Superior temporal gyrus (tissue), 1 donor: ENCODE data around the gene CRYBG1.

Source experiments
- DNase-seq: peaks from one replicate; pipeline ENCODE4 v3.0.0-alpha.2; 2016; ENCODE audit errors: extremely low spot score

The CRYBG1 gene

GRCh38 chr6:106522562-106523250 lies 162.2 kb downstream of the CRYBG1 start:
- DNase-seq, result no peak

DNA sequence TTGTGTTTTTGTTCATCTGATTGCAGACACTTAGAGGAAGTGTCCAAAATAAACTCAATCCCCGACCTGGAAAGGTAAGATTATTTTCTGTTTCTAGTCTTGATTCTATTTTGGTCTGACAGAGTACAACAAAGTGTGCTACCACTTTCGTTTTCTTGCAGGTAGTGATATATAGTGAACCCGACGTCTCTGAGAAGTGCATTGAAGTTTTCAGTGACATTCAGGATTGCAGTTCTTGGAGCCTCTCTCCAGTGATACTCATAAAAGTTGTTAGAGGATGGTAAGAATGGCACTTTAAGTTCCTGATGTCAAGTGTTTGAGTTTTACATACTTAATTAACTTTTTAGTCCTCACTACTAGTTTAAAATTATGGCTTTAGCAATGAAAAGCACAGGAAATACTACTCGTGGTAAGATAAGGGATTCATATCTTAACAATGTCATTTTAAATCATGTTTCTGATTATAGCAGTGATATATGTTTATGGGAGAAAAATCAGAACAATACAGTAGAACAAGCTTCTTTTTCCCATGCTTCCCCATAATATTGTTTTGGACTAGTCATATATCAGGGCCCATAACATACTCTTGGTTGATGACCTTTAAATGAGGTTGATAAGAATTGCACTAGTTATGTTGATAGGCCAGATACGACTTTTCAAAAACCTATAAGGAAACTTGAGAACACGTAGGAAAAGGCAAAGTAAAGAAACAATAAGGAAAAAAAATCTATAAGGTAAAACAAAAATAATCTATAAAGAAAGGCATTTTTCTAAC lies 164.8 kb downstream of the CRYBG1 start:
- DNase-seq, result no peak

DNA sequence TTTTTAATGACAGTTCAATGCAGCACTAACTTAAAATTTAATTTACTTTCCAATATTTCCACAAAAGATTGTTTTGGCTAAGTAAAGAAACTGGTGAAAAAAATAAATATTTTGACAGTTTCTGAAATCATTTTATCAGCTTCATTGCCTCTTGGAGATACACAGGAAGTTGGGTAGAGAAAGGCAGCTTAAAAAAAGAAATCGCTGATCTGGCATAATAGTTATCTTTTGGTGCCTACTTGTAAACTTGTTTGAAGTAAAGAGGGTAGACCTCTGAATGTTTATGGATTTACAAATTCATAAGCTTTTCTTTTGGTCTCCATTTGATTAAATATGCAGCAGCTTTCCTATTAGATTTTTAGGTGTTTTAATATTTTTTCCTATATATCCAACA lies 165.4 kb downstream of the CRYBG1 start:
- DNase-seq, result no peak

- DNase-seq, result no peak
Measured at GRCh38 chr6:106527117-106527516, 166.6 kb downstream of the CRYBG1 start.

DNA sequence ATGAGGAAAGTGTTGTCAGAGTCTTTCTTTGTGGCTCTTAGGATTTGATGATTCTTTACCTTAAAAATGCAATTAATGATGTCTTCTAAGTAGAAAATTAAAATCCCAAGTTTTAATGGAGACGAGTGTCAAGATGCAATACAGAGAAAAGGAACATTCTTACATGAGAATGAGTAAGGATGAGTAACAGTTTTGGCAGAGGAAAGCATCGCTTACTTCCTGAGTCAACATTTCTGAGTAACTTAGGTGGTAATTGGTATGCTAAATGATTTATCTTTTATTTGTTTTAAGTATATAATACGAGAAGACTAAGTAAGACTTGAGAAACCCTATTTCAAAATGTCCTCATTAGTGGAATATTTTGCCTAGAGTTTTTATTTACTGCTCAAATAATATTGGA lies 167.5 kb downstream of the CRYBG1 start:
- DNase-seq, result no peak

GRCh38 chr6:106528521-106528920 lies 168.0 kb downstream of the CRYBG1 start:
- no peak for DNase-seq

DNA sequence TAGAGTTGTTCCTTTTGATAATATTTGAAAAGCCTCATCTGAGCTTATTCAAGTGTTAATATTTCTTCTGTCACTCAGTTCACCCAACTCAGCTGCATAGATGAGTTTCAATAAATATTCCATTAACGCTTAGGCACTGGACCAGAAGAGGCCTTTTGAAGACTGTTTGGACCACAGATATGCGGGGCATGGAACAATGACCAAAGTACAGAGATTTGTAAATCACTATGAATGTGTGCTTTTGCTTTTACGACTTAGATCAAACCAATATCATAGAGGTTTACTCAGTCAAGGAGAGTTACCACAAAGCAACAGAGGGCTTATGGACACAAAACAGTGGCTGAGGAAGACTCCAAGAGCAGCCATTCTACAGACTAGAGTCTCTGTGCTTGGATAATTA lies 168.9 kb downstream of the CRYBG1 start:
- no peak for DNase-seq

DNA sequence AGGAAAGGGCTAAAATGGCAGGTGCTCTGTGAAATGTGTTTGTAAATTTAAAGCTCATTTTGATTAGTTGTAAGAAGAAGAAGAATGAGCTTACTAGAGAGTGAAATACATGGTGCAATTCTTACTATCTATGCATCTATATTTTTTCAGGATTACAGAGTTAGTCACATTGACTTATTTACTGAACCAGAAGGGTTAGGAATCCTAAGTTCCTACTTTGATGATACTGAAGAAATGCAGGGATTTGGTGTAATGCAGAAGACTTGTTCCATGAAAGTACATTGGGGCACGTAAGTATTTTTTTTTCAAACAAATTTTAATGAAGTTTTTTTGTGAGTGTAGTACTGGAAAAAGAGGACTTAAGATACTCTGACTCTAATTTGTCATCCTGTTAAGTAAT lies 169.5 kb downstream of the CRYBG1 start:
- no peak for DNase-seq

DNA sequence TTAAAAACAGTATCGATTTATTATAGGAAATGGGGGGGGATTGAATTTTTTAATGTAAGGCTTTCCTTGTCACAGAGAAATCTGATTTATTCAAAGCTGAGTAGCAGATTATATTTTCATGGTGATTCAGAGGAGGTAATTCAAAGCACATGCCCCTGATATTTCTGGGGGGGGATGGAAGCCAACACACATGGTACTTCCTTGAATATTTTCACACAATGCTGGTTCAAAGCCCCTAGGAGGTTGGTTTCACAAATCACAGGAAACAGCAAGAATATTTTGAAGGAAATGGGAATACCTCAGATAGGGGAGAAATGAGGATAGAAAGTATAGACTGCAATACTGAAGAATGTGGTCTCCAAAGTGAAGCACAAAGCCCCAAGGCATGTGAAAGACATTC lies 170.0 kb downstream of the CRYBG1 start:
- no peak for DNase-seq

GRCh38 chr6:106533054-106533453 lies 172.5 kb downstream of the CRYBG1 start:
- DNase-seq, result no peak

DNA sequence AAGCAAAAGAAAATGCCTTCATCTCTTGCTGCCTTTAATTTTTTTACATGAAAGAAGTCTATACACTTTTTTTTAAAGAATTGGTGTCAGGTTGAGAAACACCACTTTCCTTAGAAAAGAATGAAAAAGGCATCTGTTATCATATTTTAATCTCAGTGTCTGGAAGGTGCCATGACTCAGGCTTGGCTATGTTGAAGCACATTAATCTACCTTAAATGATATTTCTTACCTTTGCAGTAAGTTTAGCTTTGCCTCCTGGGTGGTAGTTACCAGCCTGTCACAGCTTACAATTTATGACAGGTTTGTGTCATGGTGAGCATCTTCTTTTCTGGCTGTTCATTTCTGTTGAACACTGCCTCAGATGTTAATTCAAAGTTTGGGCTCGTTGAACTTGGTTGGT lies 173.5 kb downstream of the CRYBG1 start:
- no peak for DNase-seq

- DNase-seq, result no peak
Measured at GRCh38 chr6:106534564-106534982, 174.1 kb downstream of the CRYBG1 start.

GRCh38 chr6:106535012-106535411 lies 174.5 kb downstream of the CRYBG1 start:
- no peak for DNase-seq

DNA sequence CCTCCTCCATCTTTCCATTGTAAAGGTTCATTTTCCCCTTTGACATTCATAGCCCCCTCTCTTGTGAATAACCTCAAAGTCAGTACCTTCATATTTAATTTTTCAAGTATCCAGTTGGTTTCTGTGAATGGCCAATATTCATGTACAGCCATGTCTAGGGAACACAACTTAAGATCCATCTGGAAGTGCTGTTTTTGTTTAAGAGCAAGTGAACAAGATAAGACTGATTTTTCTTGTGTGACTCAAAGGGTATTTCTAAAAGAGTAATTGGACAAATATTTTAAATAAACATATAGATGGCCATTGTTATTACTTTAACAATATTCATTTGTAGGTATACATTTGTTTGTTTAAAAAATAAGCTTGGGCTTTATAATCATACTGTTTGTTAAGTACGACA lies 175.8 kb downstream of the CRYBG1 start:
- DNase-seq, result no peak

DNA sequence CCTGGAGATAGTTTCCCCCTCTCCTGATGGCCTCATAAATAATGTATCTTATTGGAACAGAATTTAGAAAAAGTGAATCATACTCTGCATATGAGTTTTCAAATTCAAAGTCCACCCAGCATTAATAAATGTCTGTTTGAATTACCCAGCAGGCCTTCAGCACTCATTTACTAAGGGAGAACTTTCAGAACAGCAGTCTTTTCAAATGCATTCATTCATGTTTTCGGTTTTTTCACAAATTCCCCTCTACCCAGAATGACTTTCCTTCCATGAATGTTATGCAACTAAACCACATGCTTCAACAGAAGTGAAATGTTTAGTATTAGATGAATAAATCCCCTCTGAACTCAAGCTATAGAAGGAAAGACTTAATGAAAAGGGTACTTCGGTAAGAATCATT lies 176.3 kb downstream of the CRYBG1 start:
- DNase-seq, result no peak

DNA sequence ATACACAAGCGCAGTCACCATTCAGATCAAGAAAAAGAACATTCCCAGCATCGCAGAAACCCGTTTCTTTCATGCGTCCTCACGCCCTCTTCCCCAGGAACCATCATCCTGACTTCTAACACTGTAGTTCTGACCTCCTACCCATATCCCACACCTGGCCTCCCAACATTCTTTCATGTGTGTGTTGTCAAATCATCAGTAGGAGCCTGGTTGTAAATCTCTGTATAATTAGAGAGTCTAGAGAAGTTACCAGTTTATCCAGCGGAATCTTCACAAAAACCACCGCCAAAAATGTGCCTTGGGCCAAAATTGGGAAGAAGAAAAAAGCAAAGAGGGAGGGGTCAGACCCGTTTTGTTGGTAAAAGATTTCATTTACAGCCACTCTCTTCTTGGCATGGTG lies 177.1 kb downstream of the CRYBG1 start:
- DNase-seq, result no peak

- DNase-seq, result no peak
Measured at GRCh38 chr6:106538145-106538544, 177.6 kb downstream of the CRYBG1 start.

- no peak for DNase-seq
Measured at GRCh38 chr6:106539936-106540335, 179.4 kb downstream of the CRYBG1 start.

- DNase-seq, result no peak
Measured at GRCh38 chr6:106540432-106540831, 179.9 kb downstream of the CRYBG1 start.

- DNase-seq, result no peak
Measured at GRCh38 chr6:106540907-106541306, 180.4 kb downstream of the CRYBG1 start.

- DNase-seq, result no peak
Measured at GRCh38 chr6:106546261-106546690, 185.8 kb downstream of the CRYBG1 start.

GRCh38 chr6:106546691-106547414 lies 186.3 kb downstream of the CRYBG1 start:
- no peak for DNase-seq
